ENCODE measurements around the gene SDCBP2. TPM values are rescaled to one million over a fixed set of nuclear protein-coding genes. Genes with fewer than 3 reads are reported as not detected.

The SDCBP2 gene
- total RNA-seq, 4 donors from 2014 or later, result 90.2 to 175 (median 134) TPM

DNA sequence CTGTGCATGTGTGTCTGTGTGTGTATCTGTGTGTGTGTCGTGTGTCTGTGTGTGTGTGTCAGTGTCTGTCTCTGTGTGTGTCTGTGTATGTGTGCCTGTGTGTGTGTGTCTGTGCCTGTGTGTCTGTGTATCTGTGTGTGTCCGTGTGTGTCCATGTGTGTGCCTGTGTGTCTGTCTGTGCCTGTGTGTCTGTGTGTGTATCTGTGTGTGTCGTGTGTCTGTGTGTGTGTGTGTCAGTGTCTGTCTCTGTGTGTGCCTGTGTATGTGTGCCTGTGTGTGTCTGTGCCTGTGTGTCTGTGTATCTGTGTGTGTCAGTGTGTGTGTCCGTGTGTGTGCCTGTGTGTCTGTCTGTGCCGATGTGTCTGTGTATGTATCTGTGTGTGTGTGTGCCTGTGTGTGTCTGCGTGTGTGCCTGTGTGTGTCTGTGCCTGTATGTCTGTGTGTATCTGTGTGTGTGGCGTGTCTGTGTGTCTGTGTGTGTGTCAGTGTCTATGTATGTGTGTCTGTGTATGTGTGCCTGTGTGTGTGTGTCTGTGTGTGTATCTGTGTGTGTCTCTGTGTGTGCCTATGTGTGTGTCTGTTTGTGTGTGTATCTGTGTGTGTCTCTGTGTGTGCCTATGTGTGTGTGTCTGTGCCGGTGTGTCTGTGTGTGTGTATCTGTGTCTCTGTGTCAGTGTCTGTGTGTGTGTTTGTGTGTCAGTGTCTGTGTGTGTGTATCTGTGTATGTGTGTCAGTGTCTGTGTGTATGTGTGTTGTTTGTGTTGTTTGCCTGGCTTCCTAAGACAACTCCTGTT lies 51.2 kb downstream of the SDCBP2 start:
- Histone ChIP-seq H3K4me1 (no peaks in the 10 kb centered on the region), H3K36me3 (no peaks in the 10 kb centered on the region), H3K9me3 (no peaks in the 10 kb centered on the region), H3K27ac (no peak overlapping the region), H3K4me3 (no peak overlapping the region), H3K27me3 (no peaks in the 10 kb centered on the region)
- WGBS, 2 donors, result 75 to 93% methylated on average over 3 to 5 of the region's 8 CpGs
- DNase-seq, result no peak
- TF ChIP-seq POLR2A (IDR thresholded peaks at IDR 0.05), result no peak
- TF ChIP-seq, protein P1, sequence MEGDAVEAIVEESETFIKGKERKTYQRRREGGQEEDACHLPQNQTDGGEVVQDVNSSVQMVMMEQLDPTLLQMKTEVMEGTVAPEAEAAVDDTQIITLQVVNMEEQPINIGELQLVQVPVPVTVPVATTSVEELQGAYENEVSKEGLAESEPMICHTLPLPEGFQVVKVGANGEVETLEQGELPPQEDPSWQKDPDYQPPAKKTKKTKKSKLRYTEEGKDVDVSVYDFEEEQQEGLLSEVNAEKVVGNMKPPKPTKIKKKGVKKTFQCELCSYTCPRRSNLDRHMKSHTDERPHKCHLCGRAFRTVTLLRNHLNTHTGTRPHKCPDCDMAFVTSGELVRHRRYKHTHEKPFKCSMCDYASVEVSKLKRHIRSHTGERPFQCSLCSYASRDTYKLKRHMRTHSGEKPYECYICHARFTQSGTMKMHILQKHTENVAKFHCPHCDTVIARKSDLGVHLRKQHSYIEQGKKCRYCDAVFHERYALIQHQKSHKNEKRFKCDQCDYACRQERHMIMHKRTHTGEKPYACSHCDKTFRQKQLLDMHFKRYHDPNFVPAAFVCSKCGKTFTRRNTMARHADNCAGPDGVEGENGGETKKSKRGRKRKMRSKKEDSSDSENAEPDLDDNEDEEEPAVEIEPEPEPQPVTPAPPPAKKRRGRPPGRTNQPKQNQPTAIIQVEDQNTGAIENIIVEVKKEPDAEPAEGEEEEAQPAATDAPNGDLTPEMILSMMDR (IDR thresholded peaks at IDR 0.05), result no peak
- intact Hi-C loops (cut with DNase I), result no loop called here

GRCh38 chr20:1275919-1276318 lies 53.0 kb downstream of the SDCBP2 start:
- H3K4me3 ChIP-seq, result no peak overlapping the region
- H3K36me3 ChIP-seq, result no peaks in the 10 kb centered on the region
- H3K9me3 ChIP-seq, result no peaks in the 10 kb centered on the region
- 86% methylated on average over 1 of the region's 2 CpGs; no CpG with 5 or more reads in 1 of the 2 donors for WGBS, 2 donors
- no peaks in the 10 kb centered on the region for H3K4me1 ChIP-seq
- intact Hi-C loops (cut with DNase I), result no loop called here
- H3K27me3 ChIP-seq, result no peaks in the 10 kb centered on the region
- no peak for TF ChIP-seq POLR2A (IDR thresholded peaks at IDR 0.05)
- TF ChIP-seq, protein P1 (IDR thresholded peaks at IDR 0.05), result no peak
- no peak for DNase-seq
- no peak overlapping the region for H3K27ac ChIP-seq

DNA sequence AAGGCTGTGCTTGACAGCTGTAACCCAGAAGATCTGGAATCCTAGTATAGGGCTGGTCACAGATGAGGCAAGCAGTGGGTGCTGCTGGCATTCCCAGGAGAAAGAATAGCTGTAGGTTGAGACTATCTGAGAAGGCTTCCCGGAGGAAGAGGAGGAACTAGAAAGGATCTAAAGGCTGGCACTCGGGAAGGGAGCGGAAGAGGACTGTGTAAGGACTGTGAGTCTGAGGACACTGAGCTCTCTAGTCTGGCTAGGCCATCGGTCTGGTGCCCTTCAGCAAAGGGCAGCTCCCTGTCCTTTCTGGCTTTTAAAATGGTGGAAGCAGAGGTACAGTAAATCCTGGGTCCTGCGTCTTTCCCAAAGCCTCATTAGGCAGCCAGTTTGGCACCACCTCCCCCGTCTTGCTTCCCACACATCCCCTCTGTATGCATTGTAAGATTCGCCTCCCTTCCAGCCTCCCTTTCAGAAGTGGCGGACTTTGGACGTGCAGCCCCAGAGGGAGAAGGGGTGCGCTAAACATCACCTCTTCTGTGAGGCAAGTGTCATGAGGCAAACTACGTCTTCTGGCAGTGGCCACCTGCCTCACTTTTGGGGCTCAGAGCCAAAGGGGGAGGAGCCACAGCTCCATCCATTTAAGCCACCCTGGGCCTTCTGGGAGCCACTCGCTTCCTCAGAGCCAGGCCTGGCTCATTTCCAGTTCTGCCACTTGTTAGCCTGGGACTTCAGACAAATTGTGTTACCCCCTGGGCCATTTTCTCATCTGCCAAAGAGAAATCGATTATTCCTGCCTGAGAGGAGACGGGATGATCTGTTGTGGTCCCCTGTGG lies 54.2 kb downstream of the SDCBP2 start:
- Histone ChIP-seq H3K27ac (no peak overlapping the region), H3K4me1 (no peaks in the 10 kb centered on the region), H3K36me3 (no peaks in the 10 kb centered on the region), H3K4me3 (no peak overlapping the region), H3K9me3 (no peaks in the 10 kb centered on the region), H3K27me3 (no peaks in the 10 kb centered on the region)
- no peak for TF ChIP-seq POLR2A (IDR thresholded peaks at IDR 0.05)
- TF ChIP-seq, protein P1 (IDR thresholded peaks at IDR 0.05), result no peak
- intact Hi-C loops (cut with DNase I), result no loop called here
- no peak for DNase-seq
- WGBS, 2 donors, result 88 to 90% methylated on average over 11 to 13 of the region's 14 CpGs

DNA sequence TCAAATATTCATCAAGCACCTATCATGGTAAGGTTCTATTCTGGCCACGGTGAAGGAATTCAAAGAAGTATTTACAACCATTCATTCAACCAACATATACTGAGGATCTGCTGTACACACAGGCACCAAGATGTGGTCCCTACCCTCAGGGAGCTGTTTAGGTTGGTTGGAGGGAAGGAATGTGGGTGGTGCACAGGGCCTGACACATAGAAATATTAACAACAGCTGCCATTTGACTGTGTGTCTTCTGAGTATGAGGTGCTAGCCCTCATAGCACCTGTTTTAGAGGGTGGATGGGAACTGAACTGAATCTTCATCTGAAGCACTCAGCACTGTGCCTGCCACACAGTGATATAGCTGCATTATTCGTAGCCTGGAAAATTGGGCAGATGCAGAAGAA lies 55.6 kb downstream of the SDCBP2 start:
- no peaks in the 10 kb centered on the region for H3K9me3 ChIP-seq
- 77 to 79% methylated on average over 2 of the region's 2 CpGs for WGBS, 2 donors
- no peak overlapping the region for H3K4me3 ChIP-seq
- DNase-seq, result no peak
- no peak overlapping the region for H3K27ac ChIP-seq
- TF ChIP-seq POLR2A (IDR thresholded peaks at IDR 0.05), result no peak
- TF ChIP-seq, protein P1 (IDR thresholded peaks at IDR 0.05), result no peak
- no peaks in the 10 kb centered on the region for H3K36me3 ChIP-seq
- H3K4me1 ChIP-seq, result no peaks in the 10 kb centered on the region
- H3K27me3 ChIP-seq, result no peaks in the 10 kb centered on the region
- intact Hi-C loops (cut with DNase I), result no loop called here
